Measurements from ENCODE around the gene ABCF2.

The ABCF2 gene

DNA sequence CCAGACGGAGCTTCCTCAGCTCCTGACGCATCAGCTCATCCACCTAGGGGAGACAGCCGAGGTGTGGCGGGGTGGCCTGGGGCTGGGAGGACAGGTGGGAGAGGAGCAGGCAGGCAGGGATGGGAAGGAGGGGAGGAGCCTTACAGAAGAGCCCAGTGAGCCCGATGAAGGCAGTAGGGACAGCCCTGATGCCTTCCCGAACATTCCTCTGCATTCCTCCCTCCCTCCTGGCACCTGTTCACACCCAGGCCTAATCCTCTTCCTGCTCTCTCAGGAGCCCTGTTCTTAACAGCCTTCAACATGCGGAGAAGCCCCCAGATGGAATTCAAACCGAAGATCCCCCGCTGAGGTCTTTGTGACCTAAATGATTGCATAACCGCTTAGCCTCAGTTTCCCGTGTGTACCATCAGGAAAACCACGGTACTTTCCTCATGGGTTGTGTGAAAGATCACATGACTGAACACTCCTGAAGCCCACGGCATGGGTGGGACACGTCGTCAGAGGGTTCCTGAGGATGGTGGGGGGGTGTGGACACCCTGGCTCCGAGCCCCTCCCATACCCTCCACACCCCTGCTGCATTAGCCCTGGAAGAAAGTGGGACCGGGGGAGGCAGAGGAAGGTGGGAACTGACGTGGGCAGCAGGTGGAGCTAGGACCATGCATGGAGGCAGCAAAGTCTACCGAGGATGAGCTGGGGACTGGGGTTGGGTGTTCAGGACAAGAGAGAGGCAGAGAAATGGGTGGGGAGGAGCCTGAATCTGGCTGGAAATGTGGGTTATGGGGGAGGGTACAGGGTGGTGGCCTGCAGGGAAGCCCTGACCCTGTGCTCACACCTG lies 31.2 kb downstream of the ABCF2 start:
- DNase-seq (ENCODE audit: low read depth in 2 of 3, low spot score in 1 of 3) = no peak

DNA sequence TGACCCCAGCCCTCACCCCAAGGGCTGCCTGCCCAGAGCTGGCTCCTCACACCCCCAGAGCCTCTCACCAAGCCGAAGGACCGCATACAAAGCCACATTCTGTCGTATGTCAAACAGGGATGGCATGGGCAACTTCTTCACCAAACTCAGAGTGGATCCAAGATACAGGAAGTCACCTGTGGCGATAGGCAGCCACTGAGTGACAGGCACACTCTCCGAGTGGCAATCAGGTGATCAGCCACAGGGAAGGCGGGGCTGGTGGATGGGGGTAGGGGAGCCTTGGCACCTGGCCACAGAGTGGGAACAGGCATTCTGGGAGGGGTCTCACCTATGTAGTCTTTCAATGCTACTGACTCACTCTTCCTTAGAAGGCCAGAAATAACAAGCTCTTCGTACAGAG lies 32.8 kb downstream of the ABCF2 start:
- no peak for DNase-seq (ENCODE audit: low read depth in 2 of 3, low spot score in 1 of 3)

DNA sequence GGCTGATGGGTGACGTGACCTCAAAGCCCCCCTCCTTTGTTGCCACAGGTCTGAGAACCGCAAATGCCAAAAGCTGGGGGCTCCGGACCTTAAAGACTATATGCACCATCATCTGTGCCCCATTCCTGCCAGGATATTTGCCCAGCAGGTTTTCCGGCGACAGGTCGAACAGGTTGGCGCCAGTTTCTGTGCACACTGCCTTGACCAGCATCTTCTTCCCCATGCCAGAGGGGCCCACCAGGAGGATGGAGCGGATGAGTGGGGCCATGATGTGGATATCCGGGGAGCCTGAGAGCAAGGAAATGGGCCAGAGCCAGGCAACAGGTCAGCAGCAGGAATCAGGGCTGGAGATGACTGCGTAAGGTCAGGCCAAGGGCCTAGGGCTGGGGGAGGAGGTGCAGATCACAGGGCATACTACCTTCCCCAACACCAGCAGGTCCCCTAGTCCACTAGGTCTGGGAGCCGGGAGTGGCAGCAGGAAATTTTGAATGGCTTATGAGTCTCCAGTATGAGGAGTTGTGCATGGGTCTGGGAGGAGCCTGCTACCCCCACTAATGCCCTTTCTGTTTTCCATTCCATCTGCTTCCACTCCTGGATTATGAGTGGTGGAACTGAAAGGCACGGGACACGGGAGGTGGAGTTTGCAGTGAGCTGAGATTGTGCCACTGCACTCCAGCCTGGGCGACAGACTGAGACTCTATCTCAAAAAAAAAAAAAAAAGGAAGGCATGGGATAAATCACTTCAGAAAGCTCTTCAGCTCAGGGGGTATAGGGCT lies 33.6 kb downstream of the ABCF2 start:
- no peak for DNase-seq (ENCODE audit: low read depth in 2 of 3, low spot score in 1 of 3)

DNA sequence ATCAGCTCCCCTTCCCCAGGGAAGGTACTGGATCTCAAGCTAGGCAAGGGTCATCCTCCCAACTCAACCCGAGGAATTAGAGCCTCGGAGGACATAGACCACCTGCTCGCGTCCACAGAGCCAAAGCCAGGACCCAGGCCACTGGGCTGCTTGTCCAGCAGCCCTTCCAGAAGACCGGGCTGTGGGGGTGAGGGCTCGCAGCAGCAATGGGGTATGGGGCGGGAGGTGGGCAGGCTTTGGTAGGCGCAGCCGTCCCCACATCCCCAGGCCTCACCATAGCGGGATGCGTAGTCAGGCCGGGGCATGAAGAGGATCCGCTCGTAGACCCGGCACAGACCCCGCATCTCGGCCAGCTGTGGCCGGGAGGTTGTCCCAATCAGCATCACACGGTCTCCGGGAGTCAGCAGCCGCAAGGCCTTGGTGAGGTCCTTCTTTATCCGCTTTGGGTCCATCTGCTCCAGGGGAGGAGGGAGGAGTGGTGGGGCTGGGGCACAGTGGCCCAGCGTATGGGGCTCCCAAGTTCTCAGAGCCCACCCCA lies 34.9 kb downstream of the ABCF2 start:
- no peak for DNase-seq (ENCODE audit: low read depth in 2 of 3, low spot score in 1 of 3)

DNA sequence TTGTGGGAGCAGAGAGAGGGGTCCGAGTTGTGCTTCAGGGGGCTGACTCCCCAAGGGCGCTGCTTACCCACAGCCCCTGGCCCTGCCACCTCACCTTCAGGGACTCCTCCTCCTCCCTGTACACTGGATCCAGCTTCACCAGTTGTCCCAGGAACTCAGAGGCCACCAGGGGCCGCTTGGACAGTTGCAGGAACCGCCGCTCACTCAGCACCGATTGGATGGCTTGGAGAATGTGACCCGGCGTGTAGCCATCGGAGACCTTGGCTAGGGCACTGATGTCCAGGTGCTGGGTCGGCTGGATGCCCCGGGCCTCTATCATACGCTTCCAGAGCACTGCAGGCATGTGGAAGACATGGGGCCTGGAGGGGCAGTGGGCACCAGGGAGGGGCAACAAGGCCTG lies 35.5 kb downstream of the ABCF2 start:
- no peak for DNase-seq (ENCODE audit: low read depth in 2 of 3, low spot score in 1 of 3)

GRCh38 chr7:151189038-151189437 lies 38.0 kb downstream of the ABCF2 start:
- DNase-seq (ENCODE audit: low read depth in 2 of 3, low spot score in 1 of 3) = no peak

- DNase-seq (ENCODE audit: low read depth in 2 of 3, low spot score in 1 of 3) = no peak
Observed at GRCh38 chr7:151188252-151188542, 38.8 kb downstream of the ABCF2 start.

DNA sequence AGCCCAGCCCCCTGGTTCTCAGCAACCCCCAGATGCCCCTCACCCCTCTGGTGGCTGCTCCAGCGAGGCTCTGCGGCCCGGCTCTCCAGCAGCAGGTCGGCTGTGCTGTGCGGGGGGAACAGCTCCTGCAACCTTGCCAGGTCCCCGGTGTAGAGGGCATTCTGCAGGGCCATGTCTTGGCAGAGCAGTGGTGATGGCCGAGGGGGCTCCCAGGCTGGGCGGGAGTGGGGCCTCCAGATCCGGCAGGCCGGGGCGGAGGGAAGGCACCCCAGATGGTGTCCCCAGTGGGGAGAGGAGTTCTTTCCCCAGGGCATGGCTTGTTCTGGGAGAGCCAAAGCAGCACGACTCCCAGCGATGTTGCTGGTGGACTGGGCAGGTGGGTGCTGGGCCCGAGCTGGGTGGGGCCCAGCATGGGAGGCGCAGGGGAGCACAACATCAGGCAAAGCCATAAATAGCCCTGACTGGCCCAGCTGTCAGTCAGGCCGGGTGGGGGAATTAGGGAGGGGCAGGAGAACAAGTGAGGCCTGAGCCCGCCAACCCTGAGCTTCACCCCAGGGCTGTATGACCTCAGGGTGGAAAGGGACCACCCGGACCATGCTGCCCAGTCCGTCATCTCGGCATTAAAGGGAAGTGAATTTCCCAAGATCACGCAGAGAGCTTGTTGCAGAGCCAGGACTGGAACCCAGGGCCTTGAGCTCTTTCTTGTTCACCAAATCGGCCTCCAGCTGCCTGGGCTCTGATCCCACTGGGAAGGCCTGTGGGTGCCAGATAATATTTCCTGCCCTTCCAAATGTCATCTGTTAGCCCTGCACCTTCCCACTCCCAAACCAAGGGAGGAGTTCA lies 39.4 kb downstream of the ABCF2 start:
- no peak for DNase-seq (ENCODE audit: low read depth in 2 of 3, low spot score in 1 of 3)

- no peak for DNase-seq (ENCODE audit: low read depth in 2 of 3, low spot score in 1 of 3)
Observed at GRCh38 chr7:151186640-151187408, 40.2 kb downstream of the ABCF2 start, which contains the start of gene ASB10. Gene ASB10 (minus strand): TSS chr7:151187250. CDS start chr7:151187130, 120 bp downstream.

DNA sequence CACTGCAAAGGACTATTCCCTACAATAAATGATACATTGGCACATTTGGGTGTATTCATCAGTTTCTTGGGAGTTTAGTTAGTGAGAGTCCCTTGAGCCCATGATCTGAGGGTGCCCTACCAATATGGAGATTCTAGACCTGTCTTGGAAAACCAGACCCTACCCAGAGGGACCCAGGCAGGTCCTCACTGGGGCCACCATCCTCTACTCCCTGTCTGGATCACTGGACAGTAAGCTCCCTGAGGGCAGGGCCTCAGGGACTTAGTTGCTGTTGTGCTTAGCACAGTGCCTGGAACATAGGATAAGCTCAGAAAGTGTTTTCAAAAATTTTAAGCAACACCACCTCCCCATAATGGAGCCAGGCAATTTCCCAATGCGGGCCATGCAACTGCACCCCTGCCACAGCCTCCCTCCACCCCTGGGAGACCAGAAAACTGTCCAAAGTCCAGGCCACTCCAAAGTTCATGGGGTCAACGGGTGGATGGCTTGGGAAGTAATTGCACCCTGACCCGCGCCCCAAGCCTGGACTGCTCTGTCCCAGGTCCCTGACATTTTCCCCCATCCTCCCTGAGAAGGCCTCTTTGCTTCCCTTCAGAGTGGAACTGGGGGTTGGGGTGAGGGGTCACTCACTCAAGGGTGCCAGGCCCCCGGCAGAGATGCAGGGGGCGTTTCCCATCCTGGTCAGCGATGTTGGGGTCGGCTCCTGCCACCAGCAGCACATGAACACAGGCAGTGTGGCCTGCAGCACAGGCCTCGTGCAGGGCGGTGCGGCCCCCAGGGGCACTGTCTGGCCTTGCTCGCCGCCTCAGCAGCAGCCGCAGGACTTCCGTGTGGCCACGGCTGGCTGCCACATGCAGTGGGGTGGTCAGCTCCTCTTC lies 41.0 kb downstream of the ABCF2 start:
- DNase-seq (ENCODE audit: low read depth in 2 of 3, low spot score in 1 of 3) = no peak

GRCh38 chr7:151181011-151181431 lies 46.0 kb downstream of the ABCF2 start:
- DNase-seq (ENCODE audit: low read depth in 2 of 3, low spot score in 1 of 3) = no peak

GRCh38 chr7:151179946-151180345 lies 47.1 kb downstream of the ABCF2 start:
- no peak for DNase-seq (ENCODE audit: low read depth in 2 of 3, low spot score in 1 of 3)

DNA sequence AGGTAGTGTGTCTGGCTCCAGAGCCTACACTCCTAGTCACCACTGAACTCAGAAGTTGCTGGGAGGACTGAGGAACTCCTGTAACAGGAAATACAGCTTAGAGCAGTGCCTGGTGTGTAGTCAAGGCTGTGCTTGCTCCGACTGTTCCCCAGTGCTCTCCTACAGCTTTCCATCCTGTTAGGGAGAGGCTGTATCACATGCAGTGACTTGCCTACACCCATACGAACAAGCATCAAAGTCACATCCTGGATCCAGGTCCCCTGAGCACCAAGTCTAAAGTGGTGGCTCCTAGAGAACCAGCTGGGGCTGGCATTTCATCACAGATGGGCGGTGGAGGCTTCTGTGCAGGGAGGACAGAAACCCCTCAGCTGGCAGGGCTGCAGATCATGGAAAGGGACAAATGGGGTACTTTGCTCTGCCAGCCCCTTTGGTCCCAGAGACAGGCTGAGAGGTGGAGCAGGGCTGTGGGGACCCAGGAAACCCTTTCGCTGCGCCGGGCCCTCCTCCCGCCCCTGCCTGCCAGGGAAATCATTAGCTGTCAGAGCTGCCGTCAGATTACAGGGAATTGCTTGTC lies 47.6 kb downstream of the ABCF2 start:
- no peak for DNase-seq (ENCODE audit: low read depth in 2 of 3, low spot score in 1 of 3)

DNA sequence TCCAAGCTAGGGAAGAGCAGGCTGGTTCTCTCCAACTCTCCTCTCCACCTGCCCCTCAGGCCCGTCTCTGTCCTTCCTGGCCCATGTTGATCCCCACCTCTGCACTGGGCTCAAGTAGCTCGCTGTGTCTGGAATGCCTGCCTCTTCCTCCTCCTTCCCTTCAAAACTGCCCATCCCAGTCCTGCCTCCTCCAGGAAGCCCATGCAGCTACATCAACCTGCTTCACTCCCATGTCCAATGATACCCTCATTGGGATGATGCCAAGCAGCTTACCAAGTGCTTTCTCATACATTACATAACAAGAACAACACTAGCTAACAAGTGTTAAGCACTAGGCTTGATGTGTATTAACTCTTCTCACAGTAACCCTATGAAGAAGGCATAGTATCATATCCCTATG lies 48.2 kb downstream of the ABCF2 start:
- DNase-seq (ENCODE audit: low read depth in 2 of 3, low spot score in 1 of 3) = no peak

DNA sequence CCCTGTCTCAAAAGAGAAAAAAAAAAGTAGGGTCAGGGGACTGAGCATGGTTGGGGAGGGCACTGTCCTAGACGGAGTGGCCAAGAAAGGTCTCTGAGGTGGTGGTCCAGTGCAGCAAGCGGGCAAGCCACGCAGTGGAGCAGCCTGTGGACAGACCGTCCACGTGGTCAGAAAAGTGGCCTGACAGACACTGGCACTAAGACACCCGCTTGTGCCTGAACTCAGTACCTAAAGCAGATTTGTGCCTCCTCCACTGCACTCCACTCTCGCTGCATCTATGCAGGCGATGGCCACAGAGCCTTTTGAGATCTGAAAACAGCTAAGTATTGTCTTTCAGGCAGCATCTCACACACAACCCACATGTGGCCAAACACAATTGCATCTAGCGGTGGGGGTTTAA lies 48.8 kb downstream of the ABCF2 start:
- DNase-seq (ENCODE audit: low read depth in 2 of 3, low spot score in 1 of 3) = no peak

GRCh38 chr7:151177310-151177709 lies 49.7 kb downstream of the ABCF2 start:
- no peak for DNase-seq (ENCODE audit: low read depth in 2 of 3, low spot score in 1 of 3)

DNA sequence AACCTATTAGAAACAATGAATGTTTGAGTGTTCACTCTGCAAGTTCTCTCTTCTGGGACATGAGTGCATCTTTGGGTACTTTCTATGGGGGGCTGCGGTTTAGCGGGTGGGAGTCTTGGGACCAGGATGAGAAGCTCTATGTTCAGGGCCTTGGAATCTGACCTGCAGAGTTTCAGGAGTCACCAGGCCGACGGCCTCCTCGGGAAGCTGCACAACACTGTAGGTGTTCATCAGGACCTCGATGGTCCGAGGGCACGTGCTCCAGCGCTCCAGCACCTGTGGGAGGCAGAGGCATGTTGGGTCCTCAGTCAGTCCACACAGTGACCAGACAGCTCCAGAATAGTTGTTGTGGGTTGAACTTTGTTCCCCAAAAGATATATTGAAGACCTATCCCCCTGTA lies 50.6 kb downstream of the ABCF2 start:
- DNase-seq (ENCODE audit: low read depth in 2 of 3, low spot score in 1 of 3) = no peak

- DNase-seq (ENCODE audit: low read depth in 2 of 3, low spot score in 1 of 3) = no peak
Observed at GRCh38 chr7:151175793-151176311, 51.2 kb downstream of the ABCF2 start.

All from stimulated activated CD4-positive, alpha-beta T cell treated with anti-CD3 and anti-CD28 coated beads, Interleukin-12 subunit alpha, Interleukin-12 subunit beta, amount 100 ng/mL, for 48 hours (primary cell).